ENCODE data around the gene GCHFR.

The GCHFR gene

GRCh38 chr15:40763801-40764628 lies at the start of gene GCHFR:
Gene GCHFR (plus strand): TSS chr15:40764068. CDS start chr15:40764181, 113 bp downstream.
- Histone ChIP-seq H3K27me3 (ENCODE audit: control insufficient read depth, insufficient read depth, low read length) (peaks cover 2% of the 10 kb centered on the region), H3K9ac (ENCODE audit: low read depth, low read length) (peak within 1 kb of the TSS; percentile 47), H3K36me3 (ENCODE audit: control insufficient read depth, insufficient read depth, low read length) (peaks cover 9% of the 10 kb centered on the region), H3K4me1 (ENCODE audit: control insufficient read depth, insufficient read depth, low read length) (peaks cover 16% of the 10 kb centered on the region), H3K4me3 (ENCODE audit: low read depth, low read length) (peak within 1 kb of the TSS; percentile 76), H3K9me3 (ENCODE audit: control insufficient read depth, insufficient read depth, low read length) (no peaks in the 10 kb centered on the region)

- Histone ChIP-seq H3K4me1 (ENCODE audit: control insufficient read depth, insufficient read depth, low read length) (no peaks in the 10 kb centered on the region), H3K4me3 (ENCODE audit: low read depth, low read length) (no peak overlapping the region), H3K36me3 (ENCODE audit: control insufficient read depth, insufficient read depth, low read length) (peaks cover 18% of the 10 kb centered on the region), H3K9ac (ENCODE audit: low read depth, low read length) (no peak overlapping the region), H3K27me3 (ENCODE audit: control insufficient read depth, insufficient read depth, low read length) (no peaks in the 10 kb centered on the region), H3K9me3 (ENCODE audit: control insufficient read depth, insufficient read depth, low read length) (no peaks in the 10 kb centered on the region)
These were observed 49.7 kb upstream of the GCHFR start for GRCh38 chr15:40714144-40714543.

GRCh38 chr15:40716165-40716564 lies 47.7 kb upstream of the GCHFR start:
- Histone ChIP-seq H3K36me3 (ENCODE audit: control insufficient read depth, insufficient read depth, low read length) (peaks cover 13% of the 10 kb centered on the region), H3K9ac (ENCODE audit: low read depth, low read length) (no peak overlapping the region), H3K4me1 (ENCODE audit: control insufficient read depth, insufficient read depth, low read length) (no peaks in the 10 kb centered on the region), H3K4me3 (ENCODE audit: low read depth, low read length) (no peak overlapping the region), H3K27me3 (ENCODE audit: control insufficient read depth, insufficient read depth, low read length) (no peaks in the 10 kb centered on the region), H3K9me3 (ENCODE audit: control insufficient read depth, insufficient read depth, low read length) (no peaks in the 10 kb centered on the region)

- Histone ChIP-seq H3K27me3 (ENCODE audit: control insufficient read depth, insufficient read depth, low read length) (no peaks in the 10 kb centered on the region), H3K36me3 (ENCODE audit: control insufficient read depth, insufficient read depth, low read length) (peaks cover 2% of the 10 kb centered on the region), H3K9me3 (ENCODE audit: control insufficient read depth, insufficient read depth, low read length) (no peaks in the 10 kb centered on the region), H3K4me3 (ENCODE audit: low read depth, low read length) (no peak overlapping the region), H3K4me1 (ENCODE audit: control insufficient read depth, insufficient read depth, low read length) (no peaks in the 10 kb centered on the region), H3K9ac (ENCODE audit: low read depth, low read length) (no peak overlapping the region)
These were observed 42.2 kb upstream of the GCHFR start for GRCh38 chr15:40721701-40722100.

GRCh38 chr15:40722354-40722753 lies 41.5 kb upstream of the GCHFR start:
- Histone ChIP-seq H3K27me3 (ENCODE audit: control insufficient read depth, insufficient read depth, low read length) (no peaks in the 10 kb centered on the region), H3K9ac (ENCODE audit: low read depth, low read length) (no peak overlapping the region), H3K9me3 (ENCODE audit: control insufficient read depth, insufficient read depth, low read length) (no peaks in the 10 kb centered on the region), H3K4me3 (ENCODE audit: low read depth, low read length) (no peak overlapping the region), H3K36me3 (ENCODE audit: control insufficient read depth, insufficient read depth, low read length) (peaks cover 2% of the 10 kb centered on the region), H3K4me1 (ENCODE audit: control insufficient read depth, insufficient read depth, low read length) (no peaks in the 10 kb centered on the region)

GRCh38 chr15:40722934-40723333 lies 40.9 kb upstream of the GCHFR start:
- Histone ChIP-seq H3K9me3 (ENCODE audit: control insufficient read depth, insufficient read depth, low read length) (no peaks in the 10 kb centered on the region), H3K9ac (ENCODE audit: low read depth, low read length) (no peak overlapping the region), H3K4me3 (ENCODE audit: low read depth, low read length) (no peak overlapping the region), H3K27me3 (ENCODE audit: control insufficient read depth, insufficient read depth, low read length) (no peaks in the 10 kb centered on the region), H3K36me3 (ENCODE audit: control insufficient read depth, insufficient read depth, low read length) (peaks cover 2% of the 10 kb centered on the region), H3K4me1 (ENCODE audit: control insufficient read depth, insufficient read depth, low read length) (no peaks in the 10 kb centered on the region)

- Histone ChIP-seq H3K9ac (ENCODE audit: low read depth, low read length) (no peak overlapping the region), H3K4me1 (ENCODE audit: control insufficient read depth, insufficient read depth, low read length) (no peaks in the 10 kb centered on the region), H3K27me3 (ENCODE audit: control insufficient read depth, insufficient read depth, low read length) (no peaks in the 10 kb centered on the region), H3K36me3 (ENCODE audit: control insufficient read depth, insufficient read depth, low read length) (peaks cover 2% of the 10 kb centered on the region), H3K9me3 (ENCODE audit: control insufficient read depth, insufficient read depth, low read length) (no peaks in the 10 kb centered on the region), H3K4me3 (ENCODE audit: low read depth, low read length) (no peak overlapping the region)
These were observed 39.9 kb upstream of the GCHFR start for GRCh38 chr15:40723919-40724318.

GRCh38 chr15:40731034-40731433 lies 32.8 kb upstream of the GCHFR start:
- Histone ChIP-seq H3K9ac (ENCODE audit: low read depth, low read length) (no peak overlapping the region), H3K4me1 (ENCODE audit: control insufficient read depth, insufficient read depth, low read length) (no peaks in the 10 kb centered on the region), H3K36me3 (ENCODE audit: control insufficient read depth, insufficient read depth, low read length) (peaks cover 16% of the 10 kb centered on the region), H3K4me3 (ENCODE audit: low read depth, low read length) (no peak overlapping the region), H3K9me3 (ENCODE audit: control insufficient read depth, insufficient read depth, low read length) (no peaks in the 10 kb centered on the region), H3K27me3 (ENCODE audit: control insufficient read depth, insufficient read depth, low read length) (no peaks in the 10 kb centered on the region)

- Histone ChIP-seq H3K4me3 (ENCODE audit: low read depth, low read length) (no peak overlapping the region), H3K27me3 (ENCODE audit: control insufficient read depth, insufficient read depth, low read length) (no peaks in the 10 kb centered on the region), H3K9ac (ENCODE audit: low read depth, low read length) (no peak overlapping the region), H3K36me3 (ENCODE audit: control insufficient read depth, insufficient read depth, low read length) (peaks cover 15% of the 10 kb centered on the region), H3K9me3 (ENCODE audit: control insufficient read depth, insufficient read depth, low read length) (no peaks in the 10 kb centered on the region), H3K4me1 (ENCODE audit: control insufficient read depth, insufficient read depth, low read length) (peaks cover 17% of the 10 kb centered on the region)
These were observed 27.3 kb upstream of the GCHFR start for GRCh38 chr15:40736575-40736974.

- Histone ChIP-seq H3K9ac (ENCODE audit: low read depth, low read length) (no peak overlapping the region), H3K36me3 (ENCODE audit: control insufficient read depth, insufficient read depth, low read length) (peaks cover 15% of the 10 kb centered on the region), H3K27me3 (ENCODE audit: control insufficient read depth, insufficient read depth, low read length) (no peaks in the 10 kb centered on the region), H3K4me3 (ENCODE audit: low read depth, low read length) (no peak overlapping the region), H3K4me1 (ENCODE audit: control insufficient read depth, insufficient read depth, low read length) (peaks cover 17% of the 10 kb centered on the region), H3K9me3 (ENCODE audit: control insufficient read depth, insufficient read depth, low read length) (no peaks in the 10 kb centered on the region)
These were observed 26.8 kb upstream of the GCHFR start for GRCh38 chr15:40737048-40737447.

- no peaks in the 10 kb centered on the region for H3K9me3 ChIP-seq (ENCODE audit: control insufficient read depth, insufficient read depth, low read length)
- H3K4me3 ChIP-seq (ENCODE audit: low read depth, low read length), result no peak overlapping the region
- no peaks in the 10 kb centered on the region for H3K27me3 ChIP-seq (ENCODE audit: control insufficient read depth, insufficient read depth, low read length)
- peaks cover 10% of the 10 kb centered on the region for H3K36me3 ChIP-seq (ENCODE audit: control insufficient read depth, insufficient read depth, low read length)
- no peak overlapping the region for H3K9ac ChIP-seq (ENCODE audit: low read depth, low read length)
- peaks cover 17% of the 10 kb centered on the region for H3K4me1 ChIP-seq (ENCODE audit: control insufficient read depth, insufficient read depth, low read length)
These were observed 24.8 kb upstream of the GCHFR start for GRCh38 chr15:40739047-40739446.

GRCh38 chr15:40739854-40740253 lies 24.0 kb upstream of the GCHFR start:
- Histone ChIP-seq H3K4me3 (ENCODE audit: low read depth, low read length) (no peak overlapping the region), H3K9me3 (ENCODE audit: control insufficient read depth, insufficient read depth, low read length) (no peaks in the 10 kb centered on the region), H3K27me3 (ENCODE audit: control insufficient read depth, insufficient read depth, low read length) (no peaks in the 10 kb centered on the region), H3K36me3 (ENCODE audit: control insufficient read depth, insufficient read depth, low read length) (peaks cover 12% of the 10 kb centered on the region), H3K9ac (ENCODE audit: low read depth, low read length) (peak overlapping the region; percentile 50), H3K4me1 (ENCODE audit: control insufficient read depth, insufficient read depth, low read length) (peaks cover 17% of the 10 kb centered on the region)

All from iPS-15b (cell line).